OCI-LY3 (cell line): ENCODE data around the gene LCN2.

ENCODE experiments used
- H2AFZ ChIP-seq: fragments of 200-600, 300-600 bp; shearing (Covaris generic); 2 replicates; pipeline ENCODE4 v1.6.0; 2014; ENCODE audit warnings: antibody characterized with exemption, low read depth, low read length
- H3K27ac ChIP-seq: fragments of 200-600, 300-600 bp; sonication (generic); 2 replicates; pipeline ENCODE4 v1.5.1; 2014; ENCODE audit warnings: mild to moderate bottlenecking, low read length, moderate library complexity, mixed read lengths
- H3K27me3 ChIP-seq: fragments of 200-600, 300-600 bp; sonication (generic); 2 replicates; pipeline ENCODE4 v1.6.1; 2014; ENCODE audit warnings: low read depth, low read length, mixed read lengths
- H3K36me3 ChIP-seq: fragments of 200-600, 300-600 bp; sonication (generic); replicated peaks from 2 replicates; pipeline ENCODE3; 2014; ENCODE audit warnings: low read depth, low read length, mixed read lengths
- H3K4me1 ChIP-seq: fragments of 300-600, 200-600 bp; sonication (generic); 2 replicates; pipeline ENCODE4 v1.6.1; 2014; ENCODE audit warnings: low read length, mixed read lengths
- H3K4me2 ChIP-seq: fragments of 200-600, 300-600 bp; sonication (generic); 2 replicates; pipeline ENCODE4 v1.6.1; 2014; ENCODE audit warnings: low read length, mixed read lengths
- H3K4me3 ChIP-seq: fragments of 300-600, 200-600 bp; sonication (generic); 2 replicates; pipeline ENCODE4 v1.5.1; 2014; ENCODE audit warnings: antibody characterized with exemption, mild to moderate bottlenecking, low read length, moderate library complexity
- H3K79me2 ChIP-seq: fragments of 300-600, 200-600 bp; shearing (Covaris generic); 2 replicates; pipeline ENCODE4 v1.6.1; 2014; ENCODE audit warnings: mild to moderate bottlenecking, low read length, mixed read lengths
- H3K9ac ChIP-seq: fragments of 300-600, 200-600 bp; shearing (Covaris generic); 2 replicates; pipeline ENCODE4 v1.6.0; 2014; ENCODE audit warnings: mild to moderate bottlenecking, low read length, moderate library complexity
- H3K9me3 ChIP-seq: fragments of 200-600, 300-600 bp; shearing (Covaris generic); 2 replicates; pipeline ENCODE4 v1.6.1; 2014; ENCODE audit warnings: low read length, mixed read lengths; ENCODE audit not compliant: insufficient read depth
- H4K20me1 ChIP-seq: fragments of 200-600, 300-600 bp; sonication (generic); 2 replicates; pipeline ENCODE4 v1.6.1; 2016; ENCODE audit warnings: low read length, mixed read lengths; ENCODE audit not compliant: insufficient read depth
- CTCF ChIP-seq: fragments of 200-600, 300-600 bp; sonication (generic); IDR thresholded peaks from 2 replicates; pipeline ENCODE4 v1.5.1; 2014; ENCODE audit warnings: antibody characterized with exemption, low read length, low read depth
- EZH2phosphoT487 ChIP-seq: fragments of 200-600 bp; shearing (Covaris generic); IDR thresholded peaks from 2 replicates; pipeline ENCODE4 v1.6.1; 2018; ENCODE audit warnings: antibody characterized with exemption, mixed run types, low read depth

The LCN2 gene

GRCh38 chr9:128118971-128119665 is 30.1 kb upstream of the LCN2 start:
- H3K79me2 ChIP-seq: no peaks in the 10 kb centered on the region
- no peaks in the 10 kb centered on the region for H3K9me3 ChIP-seq
- no peaks in the 10 kb centered on the region for H4K20me1 ChIP-seq
- H2AFZ ChIP-seq: no peak overlapping the region
- H3K4me1 ChIP-seq: peaks cover 39% of the 10 kb centered on the region
- no peak overlapping the region for H3K9ac ChIP-seq
- TF ChIP-seq CTCF (no peak), EZH2phosphoT487 (no peak)
- no peak overlapping the region for H3K4me3 ChIP-seq
- no peak overlapping the region for H3K4me2 ChIP-seq
- H3K27ac ChIP-seq: no peak overlapping the region
- peaks cover 34% of the 10 kb centered on the region for H3K36me3 ChIP-seq
- no peaks in the 10 kb centered on the region for H3K27me3 ChIP-seq

- TF ChIP-seq EZH2phosphoT487: no peak
- no peak for TF ChIP-seq CTCF
- H3K9ac ChIP-seq: no peak overlapping the region
- no peak overlapping the region for H2AFZ ChIP-seq
- H3K4me3 ChIP-seq: no peak overlapping the region
- H3K9me3 ChIP-seq: no peaks in the 10 kb centered on the region
- peaks cover 11% of the 10 kb centered on the region for H3K79me2 ChIP-seq
- H3K4me1 ChIP-seq: peaks cover 36% of the 10 kb centered on the region
- peaks cover 32% of the 10 kb centered on the region for H3K36me3 ChIP-seq
- no peaks in the 10 kb centered on the region for H3K27me3 ChIP-seq
- H4K20me1 ChIP-seq: peaks cover 6% of the 10 kb centered on the region; the same call in 1 of the 2 replicates
- H3K27ac ChIP-seq: no peak overlapping the region
- no peak overlapping the region for H3K4me2 ChIP-seq
Measured at GRCh38 chr9:128120061-128120740, 29.1 kb upstream of the LCN2 start.

GRCh38 chr9:128120741-128121465 is 28.4 kb upstream of the LCN2 start:
- Histone ChIP-seq H3K9ac (no peak overlapping the region), H3K36me3 (peaks cover 30% of the 10 kb centered on the region), H3K27me3 (no peaks in the 10 kb centered on the region)

More at GRCh38 chr9:128120741-128121465, 28.4 kb upstream of the LCN2 start:
- H3K4me2 ChIP-seq: no peak overlapping the region
- H2AFZ ChIP-seq: no peak overlapping the region
- H3K79me2 ChIP-seq: peaks cover 18% of the 10 kb centered on the region
- H3K9me3 ChIP-seq: no peaks in the 10 kb centered on the region
- peaks cover 36% of the 10 kb centered on the region for H3K4me1 ChIP-seq
- peaks cover 6% of the 10 kb centered on the region; the same call in 1 of the 2 replicates for H4K20me1 ChIP-seq
- TF ChIP-seq EZH2phosphoT487 (no peak), CTCF (no peak)
- no peak overlapping the region for H3K27ac ChIP-seq
- H3K4me3 ChIP-seq: no peak overlapping the region
